GM23338 (cell line): ENCODE measurements around the gene TLE3. TPM values are rescaled to one million over a fixed set of nuclear protein-coding genes. Genes with fewer than 3 reads are reported as not detected.

Experiments used
- ATAC-seq: fragments of 200-7000 bp; cut with Tn5 transposase; 3 replicates; pipeline ENCODE4 v1.9.1; 2020
- DNase-seq: peaks from one replicate; pipeline ENCODE4 v3.0.0-alpha.2; 2015; ENCODE audit warnings: low spot score
- H2AFZ ChIP-seq: fragments of 200-600 bp; sonication (generic); 2 replicates; pipeline ENCODE4 v1.8.0; 2016; ENCODE audit warnings: antibody characterized with exemption, mild to moderate bottlenecking, moderate library complexity
- H3F3A ChIP-seq: fragments of 200-600 bp; sonication (generic); replicated peaks from 2 replicates; pipeline ENCODE4 v1.8.0; 2017; ENCODE audit warnings: antibody characterized with exemption, mixed run types, low read depth
- H3K27ac ChIP-seq: fragments of 200-600 bp; sonication (generic); 2 replicates; pipeline ENCODE4 v1.6.1; 2016; ENCODE audit warnings: low read depth
- H3K27me3 ChIP-seq: fragments of 200-600 bp; sonication (generic); 2 replicates; pipeline ENCODE4 v1.8.0; 2016; ENCODE audit warnings: mild to moderate bottlenecking, mixed run types, moderate library complexity; ENCODE audit not compliant: insufficient read depth
- H3K36me3 ChIP-seq: fragments of 200-600 bp; sonication (generic); 2 replicates; pipeline ENCODE4 v1.8.0; 2016; ENCODE audit warnings: mild to moderate bottlenecking; ENCODE audit not compliant: insufficient read depth
- H3K4me1 ChIP-seq: fragments of 200-600 bp; sonication (generic); 2 replicates; pipeline ENCODE4 v1.8.0; 2016; ENCODE audit warnings: mild to moderate bottlenecking, moderate library complexity; ENCODE audit not compliant: insufficient read depth
- H3K4me2 ChIP-seq: fragments of 200-600 bp; sonication (generic); 2 replicates; pipeline ENCODE4 v1.7.1; 2017; ENCODE audit warnings: mixed run types
- H3K4me3 ChIP-seq: fragments of 200-600 bp; sonication (generic); 2 replicates; pipeline ENCODE4 v1.6.1; 2016; ENCODE audit warnings: mixed run types
- H3K79me2 ChIP-seq: fragments of 200-600 bp; sonication (generic); replicated peaks from 2 replicates; pipeline ENCODE4 v1.8.0; 2017; ENCODE audit warnings: mild to moderate bottlenecking; ENCODE audit not compliant: insufficient read depth
- H3K9me2 ChIP-seq: fragments of 200-600 bp; sonication (generic); 2 replicates; pipeline ENCODE4 v1.8.0; 2017; ENCODE audit not compliant: insufficient read depth
- H4K20me1 ChIP-seq: fragments of 200-600 bp; sonication (generic); replicated peaks from 2 replicates; pipeline ENCODE4 v1.8.0; 2017; ENCODE audit warnings: mild to moderate bottlenecking; ENCODE audit not compliant: insufficient read depth
- H3K27ac Mint-ChIP-seq: 2 replicates; pipeline ENCODE4 v1.8.0; 2020; ENCODE audit warnings: inconsistent platforms, mild to moderate bottlenecking, moderate library complexity, mixed read lengths
- H3K27me3 Mint-ChIP-seq: 3 replicates; pipeline ENCODE4 v1.8.0; 2022; ENCODE audit warnings: low read depth, mild to moderate bottlenecking, moderate library complexity, mixed read lengths, inconsistent platforms; ENCODE audit not compliant: insufficient read depth, poor library complexity
- H3K36me3 Mint-ChIP-seq: 3 replicates; pipeline ENCODE4 v1.8.0; 2021; ENCODE audit warnings: low read depth, mild to moderate bottlenecking, inconsistent platforms, moderate library complexity, mixed read lengths
- H3K4me1 Mint-ChIP-seq: 3 replicates; pipeline ENCODE4 v1.8.0; 2020; ENCODE audit warnings: mild to moderate bottlenecking, inconsistent platforms, mixed read lengths
- H3K4me3 Mint-ChIP-seq: 3 replicates; pipeline ENCODE4 v1.8.0; 2021; ENCODE audit warnings: moderate library complexity, mild to moderate bottlenecking, inconsistent platforms, mixed read lengths
- H3K9me3 Mint-ChIP-seq: 3 replicates; pipeline ENCODE4 v1.8.0; 2020; ENCODE audit warnings: moderate library complexity, mild to moderate bottlenecking, inconsistent platforms, mixed read lengths
- CREB1 ChIP-seq: fragments of 250-450 bp; sonication (Bioruptor Pico); IDR thresholded peaks from 2 replicates; pipeline ENCODE4 v1.5.0; 2020; ENCODE audit warnings: low read depth, mild to moderate bottlenecking, moderate library complexity
- EZH2 ChIP-seq: fragments of 200-600 bp; sonication (generic); IDR thresholded peaks from one replicate; pipeline ENCODE4 v1.8.0; 2017; ENCODE audit warnings: antibody characterized with exemption, mild to moderate bottlenecking, low read depth; ENCODE audit not compliant: unreplicated experiment
- EZH2phosphoT487 ChIP-seq: fragments of 200-600 bp; sonication (generic); IDR thresholded peaks from one replicate; pipeline ENCODE4 v1.8.1; 2018; ENCODE audit warnings: antibody characterized with exemption; ENCODE audit not compliant: unreplicated experiment
- JUNB ChIP-seq: IDR thresholded peaks from one replicate; pipeline ENCODE4 v1.6.1; 2016; ENCODE audit warnings: antibody characterized with exemption; ENCODE audit not compliant: unreplicated experiment
- NANOG ChIP-seq: IDR thresholded peaks from 2 replicates; pipeline ENCODE4 v1.6.1; 2016; ENCODE audit warnings: antibody characterized with exemption, borderline replicate concordance
- POLR2AphosphoS5 ChIP-seq: IDR thresholded peaks from 2 replicates; pipeline ENCODE4 v1.6.1; 2016; ENCODE audit warnings: antibody characterized with exemption, low read depth
- STAT1 ChIP-seq: IDR thresholded peaks from one replicate; pipeline ENCODE4 v1.6.1; 2016; ENCODE audit warnings: antibody characterized with exemption; ENCODE audit not compliant: unreplicated experiment
- ZNF114 ChIP-seq: fragments of 250-450 bp; sonication (Bioruptor Pico); IDR thresholded peaks from 2 replicates; pipeline ENCODE4 v1.5.0; 2020; ENCODE audit warnings: mild to moderate bottlenecking, moderate library complexity
- ZNF331 ChIP-seq: fragments of 250-450 bp; sonication (Bioruptor Pico); IDR thresholded peaks from 2 replicates; pipeline ENCODE4 v1.5.0; 2020; ENCODE audit warnings: low read depth, mild to moderate bottlenecking, moderate library complexity
- polyA plus RNA-seq: library from polyadenylated mRNA; unstranded; fragments of >200 nt; fragmentation: Nextera tagmentation; extraction: Ambion mirVana; gene quantifications from 2 replicates; pipeline ENCODE4 v1.2.1, GENCODE V29; 2016
- total RNA-seq: library from RNA; depleted of rRNA; stranded (reverse); fragments of >200 nt; shearing (Covaris generic); gene quantifications from 2 replicates; pipeline ENCODE4 v1.2.3, GENCODE V29; 2014
- TF ChIP-seq, protein P1 (sequence below), 2 experiments: fragments of 200-600 bp in 1 of 2; sonication (generic) in 1 of 2; conservative IDR thresholded peaks; 2 replicates each; pipeline versions ENCODE4 v1.5.1 to v1.6.1; 2016 to 2017; ENCODE audit warnings: antibody characterized with exemption in 2 of 2, low read depth in 2 of 2, mild to moderate bottlenecking in 2 of 2, moderate library complexity in 1 of 2
- TF ChIP-seq, protein P2 (sequence below): IDR thresholded peaks from 2 replicates; pipeline ENCODE4 v1.6.1; 2016; ENCODE audit warnings: antibody characterized with exemption
- TF ChIP-seq, protein P3 (sequence below): IDR thresholded peaks from one replicate; pipeline ENCODE4 v1.6.1; 2018; ENCODE audit warnings: antibody characterized with exemption; ENCODE audit not compliant: unreplicated experiment

TLE3 gene
- total and polyA plus RNA-seq, 2 experiments from 2014 or later: 10.4 to 79.5 TPM

DNA sequence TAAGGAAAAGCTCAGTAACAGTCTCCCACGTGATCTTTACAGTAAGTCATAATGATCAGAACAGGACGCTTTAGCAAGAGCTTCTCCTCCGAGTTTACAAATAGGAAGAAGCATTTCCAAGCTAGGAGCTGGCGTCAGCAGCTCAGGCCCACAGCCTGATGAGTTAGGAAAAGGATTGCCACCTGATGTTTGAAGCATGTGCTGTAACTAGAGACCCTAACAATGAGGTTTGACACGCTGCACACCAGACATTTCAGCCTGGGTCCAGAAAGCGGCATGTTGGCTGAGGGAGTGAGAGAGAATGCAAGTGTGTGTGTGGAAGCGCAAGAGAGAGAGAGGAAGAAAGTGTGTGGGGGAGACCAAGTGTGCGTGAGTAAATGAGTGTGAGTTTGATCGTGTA is 47.3 kb downstream of the TLE3 start:
- Histone ChIP-seq H3K9me2 (no peaks in the 10 kb centered on the region), H3K4me1 (peaks cover 14% of the 10 kb centered on the region), H3K27me3 (no peaks in the 10 kb centered on the region), H4K20me1 (peaks cover 10% of the 10 kb centered on the region), H3K79me2 (no peaks in the 10 kb centered on the region), H3K4me3 (no peak overlapping the region), H3K27ac (no peak overlapping the region), H3K36me3 (0 out of 2 replicates have a peak, but pooled peaks cover 4% of the 10 kb centered on the region), H3F3A (no peaks in the 10 kb centered on the region), H3K4me2 (no peak overlapping the region), H2AFZ (no peak overlapping the region)
- H3K27ac Mint-ChIP-seq: no peak overlapping the region
- ATAC-seq (no peak), DNase-seq (no peak)
- peaks cover 21% of the 10 kb centered on the region for H3K4me1 Mint-ChIP-seq
- no peaks in the 10 kb centered on the region; the same call in 2 of the 3 replicates for H3K9me3 Mint-ChIP-seq
- H3K27me3 Mint-ChIP-seq: peaks cover 5% of the 10 kb centered on the region
- peaks cover 61% of the 10 kb centered on the region for H3K36me3 Mint-ChIP-seq
- H3K4me3 Mint-ChIP-seq: no peak overlapping the region
- TF ChIP-seq EZH2: no peak
- TF ChIP-seq CREB1 (CRISPR knock-in tag): no peak
- no peak for TF ChIP-seq JUNB

DNA sequence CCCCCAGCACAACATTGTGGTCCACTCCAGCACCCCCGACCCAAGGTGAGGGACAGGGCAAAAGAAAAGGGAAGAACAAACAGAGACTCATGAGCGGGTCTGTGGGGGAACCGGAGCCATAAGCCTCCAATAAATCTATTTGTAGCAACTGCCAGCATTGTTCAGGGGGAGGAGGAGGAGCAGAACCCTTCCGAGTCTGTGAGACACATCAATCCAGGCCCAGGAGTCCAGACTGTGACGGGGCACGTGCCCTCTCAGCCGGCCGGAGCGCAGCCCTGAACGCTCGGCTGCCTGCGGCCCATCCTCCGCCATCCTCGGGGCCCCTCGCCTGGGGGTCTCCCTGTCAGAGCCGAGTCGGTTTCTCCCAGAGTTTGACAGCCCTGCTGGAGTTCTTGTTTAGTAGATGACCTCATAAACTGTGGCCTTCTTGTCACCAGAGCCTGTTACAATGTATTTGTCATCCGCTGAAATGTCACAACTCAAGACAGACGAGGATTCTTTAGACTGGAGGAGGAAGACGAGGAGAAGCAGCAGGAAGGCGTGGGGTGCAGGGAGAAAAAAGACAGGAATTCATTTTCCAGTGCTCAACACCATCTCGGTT is 47.9 kb downstream of the TLE3 start:
- Histone ChIP-seq H2AFZ (no peak overlapping the region), H3K4me2 (no peak overlapping the region), H3K27ac (no peak overlapping the region), H3K27me3 (no peaks in the 10 kb centered on the region), H3F3A (no peaks in the 10 kb centered on the region), H3K4me1 (peaks cover 14% of the 10 kb centered on the region), H3K36me3 (0 out of 2 replicates have a peak, but pooled peaks cover 4% of the 10 kb centered on the region), H3K79me2 (no peaks in the 10 kb centered on the region), H3K9me2 (no peaks in the 10 kb centered on the region), H4K20me1 (peaks cover 10% of the 10 kb centered on the region), H3K4me3 (no peak overlapping the region)
- ATAC-seq: no peak
- Mint-ChIP-seq H3K27ac (no peak overlapping the region), H3K4me1 (peaks cover 21% of the 10 kb centered on the region), H3K9me3 (no peaks in the 10 kb centered on the region; the same call in 2 of the 3 replicates), H3K36me3 (peaks cover 54% of the 10 kb centered on the region), H3K4me3 (no peak overlapping the region), H3K27me3 (peaks cover 5% of the 10 kb centered on the region)
- DNase-seq: no peak
- TF ChIP-seq CREB1 (CRISPR knock-in tag): no peak
- TF ChIP-seq JUNB: no peak
- TF ChIP-seq, protein P1, sequence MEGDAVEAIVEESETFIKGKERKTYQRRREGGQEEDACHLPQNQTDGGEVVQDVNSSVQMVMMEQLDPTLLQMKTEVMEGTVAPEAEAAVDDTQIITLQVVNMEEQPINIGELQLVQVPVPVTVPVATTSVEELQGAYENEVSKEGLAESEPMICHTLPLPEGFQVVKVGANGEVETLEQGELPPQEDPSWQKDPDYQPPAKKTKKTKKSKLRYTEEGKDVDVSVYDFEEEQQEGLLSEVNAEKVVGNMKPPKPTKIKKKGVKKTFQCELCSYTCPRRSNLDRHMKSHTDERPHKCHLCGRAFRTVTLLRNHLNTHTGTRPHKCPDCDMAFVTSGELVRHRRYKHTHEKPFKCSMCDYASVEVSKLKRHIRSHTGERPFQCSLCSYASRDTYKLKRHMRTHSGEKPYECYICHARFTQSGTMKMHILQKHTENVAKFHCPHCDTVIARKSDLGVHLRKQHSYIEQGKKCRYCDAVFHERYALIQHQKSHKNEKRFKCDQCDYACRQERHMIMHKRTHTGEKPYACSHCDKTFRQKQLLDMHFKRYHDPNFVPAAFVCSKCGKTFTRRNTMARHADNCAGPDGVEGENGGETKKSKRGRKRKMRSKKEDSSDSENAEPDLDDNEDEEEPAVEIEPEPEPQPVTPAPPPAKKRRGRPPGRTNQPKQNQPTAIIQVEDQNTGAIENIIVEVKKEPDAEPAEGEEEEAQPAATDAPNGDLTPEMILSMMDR (conservative IDR thresholded peaks at IDR 0.05; ENCODE audit: low read depth in 2 of 2): no peak
- no peak for TF ChIP-seq NANOG
- TF ChIP-seq, protein P2, sequence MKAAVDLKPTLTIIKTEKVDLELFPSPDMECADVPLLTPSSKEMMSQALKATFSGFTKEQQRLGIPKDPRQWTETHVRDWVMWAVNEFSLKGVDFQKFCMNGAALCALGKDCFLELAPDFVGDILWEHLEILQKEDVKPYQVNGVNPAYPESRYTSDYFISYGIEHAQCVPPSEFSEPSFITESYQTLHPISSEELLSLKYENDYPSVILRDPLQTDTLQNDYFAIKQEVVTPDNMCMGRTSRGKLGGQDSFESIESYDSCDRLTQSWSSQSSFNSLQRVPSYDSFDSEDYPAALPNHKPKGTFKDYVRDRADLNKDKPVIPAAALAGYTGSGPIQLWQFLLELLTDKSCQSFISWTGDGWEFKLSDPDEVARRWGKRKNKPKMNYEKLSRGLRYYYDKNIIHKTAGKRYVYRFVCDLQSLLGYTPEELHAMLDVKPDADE: no peak
- no peak for TF ChIP-seq EZH2phosphoT487
- no peak for TF ChIP-seq STAT1
- TF ChIP-seq, protein P3, sequence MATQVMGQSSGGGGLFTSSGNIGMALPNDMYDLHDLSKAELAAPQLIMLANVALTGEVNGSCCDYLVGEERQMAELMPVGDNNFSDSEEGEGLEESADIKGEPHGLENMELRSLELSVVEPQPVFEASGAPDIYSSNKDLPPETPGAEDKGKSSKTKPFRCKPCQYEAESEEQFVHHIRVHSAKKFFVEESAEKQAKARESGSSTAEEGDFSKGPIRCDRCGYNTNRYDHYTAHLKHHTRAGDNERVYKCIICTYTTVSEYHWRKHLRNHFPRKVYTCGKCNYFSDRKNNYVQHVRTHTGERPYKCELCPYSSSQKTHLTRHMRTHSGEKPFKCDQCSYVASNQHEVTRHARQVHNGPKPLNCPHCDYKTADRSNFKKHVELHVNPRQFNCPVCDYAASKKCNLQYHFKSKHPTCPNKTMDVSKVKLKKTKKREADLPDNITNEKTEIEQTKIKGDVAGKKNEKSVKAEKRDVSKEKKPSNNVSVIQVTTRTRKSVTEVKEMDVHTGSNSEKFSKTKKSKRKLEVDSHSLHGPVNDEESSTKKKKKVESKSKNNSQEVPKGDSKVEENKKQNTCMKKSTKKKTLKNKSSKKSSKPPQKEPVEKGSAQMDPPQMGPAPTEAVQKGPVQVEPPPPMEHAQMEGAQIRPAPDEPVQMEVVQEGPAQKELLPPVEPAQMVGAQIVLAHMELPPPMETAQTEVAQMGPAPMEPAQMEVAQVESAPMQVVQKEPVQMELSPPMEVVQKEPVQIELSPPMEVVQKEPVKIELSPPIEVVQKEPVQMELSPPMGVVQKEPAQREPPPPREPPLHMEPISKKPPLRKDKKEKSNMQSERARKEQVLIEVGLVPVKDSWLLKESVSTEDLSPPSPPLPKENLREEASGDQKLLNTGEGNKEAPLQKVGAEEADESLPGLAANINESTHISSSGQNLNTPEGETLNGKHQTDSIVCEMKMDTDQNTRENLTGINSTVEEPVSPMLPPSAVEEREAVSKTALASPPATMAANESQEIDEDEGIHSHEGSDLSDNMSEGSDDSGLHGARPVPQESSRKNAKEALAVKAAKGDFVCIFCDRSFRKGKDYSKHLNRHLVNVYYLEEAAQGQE: no peak
- TF ChIP-seq ZNF331: no peak
- no peak for TF ChIP-seq ZNF114 (CRISPR knock-in tag)
- TF ChIP-seq EZH2: no peak
- TF ChIP-seq POLR2AphosphoS5: no peak
